ENCODE measurements around the gene ELOA.
"Not testable (repeated sequence)": the region's sequence is repeated elsewhere in the genome, so short reads cannot be mapped to it uniquely, and the experiment has no call there.

The ELOA gene

DNA sequence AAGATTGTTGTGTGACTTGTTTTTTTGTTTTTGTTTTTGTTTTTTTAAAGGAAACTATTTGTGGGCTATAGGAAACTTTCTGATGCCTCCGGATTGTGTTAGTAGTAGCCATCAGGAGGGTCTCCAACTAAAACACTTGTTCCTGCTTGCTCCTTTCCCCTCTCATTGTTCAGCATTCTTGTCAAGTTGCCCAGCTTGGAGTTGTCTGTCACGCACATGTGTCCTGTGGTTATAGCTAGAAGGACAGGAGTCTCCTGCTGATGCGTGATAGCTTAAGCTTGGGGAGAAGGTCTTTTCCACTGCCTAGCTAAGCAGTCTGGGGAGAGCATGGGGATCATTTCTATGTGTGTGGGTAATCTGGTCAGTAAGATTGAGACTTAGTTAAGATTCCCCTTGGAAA, 44.4 kb downstream of the ELOA start:
- no peak for DNase-seq

GRCh38 chr1:23788695-23789094, 45.4 kb downstream of the ELOA start:
- DNase-seq: no peak

DNA sequence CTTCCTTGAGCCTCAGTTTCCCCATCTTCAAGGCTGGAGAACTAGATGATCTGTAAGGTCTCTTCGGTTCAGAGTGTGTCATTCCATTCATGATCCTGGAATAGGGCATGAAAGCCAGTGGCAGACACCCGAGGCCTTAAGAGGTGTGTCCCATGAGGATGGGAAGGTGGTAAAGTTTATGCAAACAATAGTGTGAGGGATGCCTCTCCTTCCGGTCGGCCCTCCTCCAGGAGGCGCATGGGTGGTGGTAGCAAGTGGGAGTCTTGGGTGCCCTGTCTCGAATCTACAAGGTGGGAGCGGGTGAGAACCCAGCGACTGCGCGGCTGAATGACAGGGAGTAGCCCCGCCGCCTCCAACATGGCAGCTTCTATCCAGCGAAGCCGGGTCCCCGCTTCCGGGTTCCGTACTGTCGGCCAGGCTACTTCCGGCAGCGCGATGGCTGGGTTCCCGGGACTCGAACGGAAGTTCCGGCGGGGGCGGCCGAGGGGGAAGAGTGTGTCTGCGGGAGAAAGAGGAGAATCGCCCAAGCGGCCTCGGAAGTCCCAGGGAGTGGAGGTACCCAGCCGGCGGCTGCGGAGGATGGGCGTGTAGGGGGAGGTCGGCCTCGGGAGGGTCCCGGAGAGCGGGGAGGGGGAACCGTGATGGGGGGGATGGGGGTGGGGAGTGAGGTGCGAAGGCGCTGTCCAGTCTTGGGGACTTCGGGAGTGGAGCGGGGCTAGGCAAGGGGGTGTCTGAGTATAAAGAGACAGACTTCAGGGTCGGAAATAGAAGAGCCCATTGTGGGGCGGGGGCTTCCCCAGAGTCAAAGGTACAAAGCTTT, 47.6 kb downstream of the ELOA start, which contains the start of gene LYPLA2:
TSS of gene LYPLA2 (plus strand) at position 450 of the 820 bp plus-strand sequence. CDS start 1,538 bp downstream, outside the sequence.
- peak; percentile 81 to 84 for DNase-seq

- peak in 1 of 2 donors; percentile 18 for DNase-seq
Measured at GRCh38 chr1:23791516-23792047, 48.3 kb downstream of the ELOA start.

- DNase-seq: no peak
Measured at GRCh38 chr1:23792151-23792945, 49.1 kb downstream of the ELOA start.

- DNase-seq: no peak
Measured at GRCh38 chr1:23793018-23793781, 49.9 kb downstream of the ELOA start.

- DNase-seq: no peak
Measured at GRCh38 chr1:23793861-23794731, 50.8 kb downstream of the ELOA start.

GRCh38 chr1:23794732-23795182, 51.5 kb downstream of the ELOA start:
- DNase-seq: not testable (repeated sequence)

- no peak for DNase-seq
Measured at GRCh38 chr1:23795676-23796465, 52.6 kb downstream of the ELOA start.

- DNase-seq: no peak
Measured at GRCh38 chr1:23796466-23797271, 53.4 kb downstream of the ELOA start.

- DNase-seq: no peak
Measured at GRCh38 chr1:23797478-23798448, 54.5 kb downstream of the ELOA start.

GRCh38 chr1:23798662-23799142, 55.4 kb downstream of the ELOA start:
- no peak for DNase-seq

GRCh38 chr1:23799255-23799569, 55.9 kb downstream of the ELOA start:
- DNase-seq: no peak

DNA sequence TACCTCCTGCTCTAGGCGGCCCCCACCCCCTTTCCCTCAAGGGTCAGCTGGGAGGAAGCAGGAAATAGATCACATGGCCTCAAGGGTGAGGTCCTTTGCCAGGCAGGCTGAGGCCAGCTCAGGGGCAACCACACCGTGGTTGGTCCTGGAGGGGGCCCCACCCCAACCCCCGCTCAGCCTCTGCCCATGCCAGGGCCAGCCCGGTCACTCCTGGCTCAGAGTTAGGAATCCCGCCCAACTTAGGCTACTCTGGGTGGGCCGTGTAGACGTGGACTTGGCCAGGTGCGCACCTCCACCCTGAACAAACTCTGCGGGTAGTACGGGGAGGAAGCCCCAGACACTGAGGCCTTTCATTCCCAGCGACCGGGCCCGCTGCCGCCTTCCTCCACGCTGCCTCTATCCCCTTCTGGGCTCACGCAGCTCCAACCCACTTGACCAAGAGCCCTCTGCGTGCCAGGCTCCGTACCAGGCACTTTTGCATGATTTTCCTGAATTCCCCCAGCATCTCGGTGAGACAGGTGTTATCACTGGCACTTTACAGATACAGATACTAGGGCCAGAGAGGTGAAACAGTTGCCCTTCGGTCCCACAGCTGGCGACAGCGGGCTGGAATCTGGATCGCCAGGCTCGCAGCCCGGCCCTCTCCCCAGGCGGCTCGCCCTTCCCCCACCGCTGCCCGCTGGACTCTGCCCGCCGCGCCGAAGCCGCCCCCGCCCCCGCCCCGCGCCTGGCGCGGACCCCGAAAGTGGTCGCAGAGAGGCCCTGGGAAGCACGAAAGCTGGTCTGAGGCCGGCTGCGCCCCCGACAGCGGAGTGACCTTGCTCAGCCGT, 56.5 kb downstream of the ELOA start:
- DNase-seq: peak; percentile 18 to 20

GRCh38 chr1:23800400-23801337, 57.4 kb downstream of the ELOA start, which contains the start of gene GALE:
Gene GALE, minus strand, starts transcription at chr1:23800754. Its CDS starts 1,747 bp downstream, at chr1:23799007.
- DNase-seq: peak; percentile 95 to 97

DNA sequence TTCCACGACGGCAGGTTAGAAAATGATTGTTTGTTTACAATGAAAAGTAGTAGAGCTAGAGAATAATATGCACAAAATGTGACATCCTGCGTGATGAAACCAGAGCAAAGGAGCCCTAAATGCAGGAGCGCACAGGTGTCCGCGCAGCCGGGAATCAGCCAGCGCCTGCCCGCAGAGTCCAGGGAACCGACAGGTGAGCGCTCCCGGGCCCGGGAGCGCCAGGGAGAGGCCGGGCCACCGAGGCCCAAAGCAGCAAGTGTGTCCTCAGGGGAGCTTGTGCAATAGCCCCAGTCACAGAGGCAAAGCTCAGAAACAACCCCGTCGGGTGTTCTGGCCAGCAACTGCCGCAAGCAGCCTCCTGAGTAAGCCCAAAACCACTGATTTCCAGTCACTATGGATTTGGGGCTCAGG, 58.1 kb downstream of the ELOA start:
- no peak for DNase-seq
